Mesenchymal stem cell (in vitro differentiated cells and primary cell): ENCODE data around the gene MT4.

ENCODE experiments used
- DNase-seq: peaks from one replicate; pipeline ENCODE4 v3.0.0-alpha.2; 2013
- H2AFZ ChIP-seq: one replicate; pipeline ENCODE4 v1.6.1; 2013; ENCODE audit warnings: low read depth, mild to moderate bottlenecking, control low read depth, inconsistent platforms, low read length, moderate library complexity
- H2AK5ac ChIP-seq: 2 replicates; pipeline ENCODE4 v1.6.1; 2013; ENCODE audit warnings: low read length, moderate library complexity, mild to moderate bottlenecking, inconsistent platforms; ENCODE audit not compliant: severe bottlenecking
- H2BK120ac ChIP-seq: one replicate; pipeline ENCODE4 v1.6.1; 2013; ENCODE audit warnings: low read depth, mild to moderate bottlenecking, inconsistent platforms, low read length, moderate library complexity
- H2BK12ac ChIP-seq, 2 experiments: one replicate each; pipeline ENCODE4 v1.6.1; 2013; ENCODE audit warnings: inconsistent platforms in 2 of 2, low read length in 2 of 2, mild to moderate bottlenecking in 2 of 2, moderate library complexity in 2 of 2, control low read depth in 1 of 2
- H2BK15ac ChIP-seq: one replicate; pipeline ENCODE4 v1.6.1; 2013; ENCODE audit warnings: mild to moderate bottlenecking, low read depth, inconsistent platforms; ENCODE audit not compliant: poor library complexity, severe bottlenecking
- H2BK5ac ChIP-seq: 2 replicates; pipeline ENCODE4 v1.6.1; 2013; ENCODE audit warnings: low read depth, mild to moderate bottlenecking, low read length, control low read depth, inconsistent platforms; ENCODE audit not compliant: poor library complexity, severe bottlenecking
- H3K14ac ChIP-seq, 2 experiments: one replicate each; pipeline ENCODE4 v1.6.1; 2013; ENCODE audit warnings: inconsistent platforms in 2 of 2, low read length in 2 of 2, control low read depth in 1 of 2, mild to moderate bottlenecking in 1 of 2, moderate library complexity in 1 of 2
- H3K18ac ChIP-seq, 2 experiments: one replicate each; pipeline ENCODE4 v1.6.1; 2013; ENCODE audit warnings: inconsistent platforms in 2 of 2, low read length in 2 of 2, control low read depth in 1 of 2, low read depth in 1 of 2, mild to moderate bottlenecking in 1 of 2
- H3K23ac ChIP-seq, 2 experiments: one replicate each; pipeline ENCODE4 v1.6.1; 2013; ENCODE audit warnings: inconsistent platforms in 2 of 2, low read length in 2 of 2, mild to moderate bottlenecking in 2 of 2, moderate library complexity in 2 of 2, control low read depth in 1 of 2
- H3K27ac ChIP-seq: 2 replicates; pipeline ENCODE4 v1.5.1; 2013; ENCODE audit warnings: mild to moderate bottlenecking, moderate library complexity, low read length, control low read depth, inconsistent platforms; ENCODE audit not compliant: poor library complexity, severe bottlenecking
- H3K27me3 ChIP-seq, 2 experiments: 2 replicates each; pipeline versions ENCODE4 v1.6.1 to v1.7.0; 2013; ENCODE audit warnings: low read length in 2 of 2, mild to moderate bottlenecking in 2 of 2, moderate library complexity in 2 of 2, control low read depth in 1 of 2, inconsistent platforms in 1 of 2; ENCODE audit not compliant: control insufficient read depth in 1 of 2, insufficient read depth in 1 of 2
- H3K36me3 ChIP-seq, 2 experiments: 2 replicates each; pipeline versions ENCODE4 v1.6.1 to v1.7.0; 2013; ENCODE audit warnings: low read length in 2 of 2, control low read depth in 1 of 2, inconsistent platforms in 1 of 2, low read depth in 1 of 2, mild to moderate bottlenecking in 1 of 2; ENCODE audit not compliant: insufficient read depth in 2 of 2, control insufficient read depth in 1 of 2
- H3K4ac ChIP-seq, 2 experiments: one replicate each; pipeline ENCODE4 v1.6.1; 2013; ENCODE audit warnings: inconsistent platforms in 2 of 2, low read length in 2 of 2, mild to moderate bottlenecking in 2 of 2, moderate library complexity in 2 of 2, control low read depth in 1 of 2, low read depth in 1 of 2
- H3K4me1 ChIP-seq: 2 replicates; pipeline ENCODE4 v1.6.1; 2013; ENCODE audit warnings: low read depth, low read length, control low read depth; ENCODE audit not compliant: control insufficient read depth, insufficient read depth
- H3K4me2 ChIP-seq: 2 replicates; pipeline ENCODE4 v1.6.1; 2013; ENCODE audit warnings: low read length, mild to moderate bottlenecking, inconsistent platforms; ENCODE audit not compliant: poor library complexity, severe bottlenecking
- H3K4me3 ChIP-seq, 2 experiments: 2 replicates each; pipeline versions ENCODE4 v1.5.1 to v1.7.0; 2013; ENCODE audit warnings: low read length in 2 of 2, mild to moderate bottlenecking in 2 of 2, control low read depth in 1 of 2, low read depth in 1 of 2; ENCODE audit not compliant: insufficient read depth in 1 of 2
- H3K79me1 ChIP-seq: replicated peaks from 2 replicates; pipeline ENCODE4 v1.6.1; 2013; ENCODE audit warnings: mild to moderate bottlenecking, control low read depth, low read length, inconsistent platforms; ENCODE audit not compliant: poor library complexity, severe bottlenecking
- H3K9ac ChIP-seq: 2 replicates; pipeline ENCODE4 v1.7.0; 2013; ENCODE audit warnings: mild to moderate bottlenecking, low read length, moderate library complexity
- H3K9me3 ChIP-seq: 2 replicates; pipeline ENCODE4 v1.7.0; 2013; ENCODE audit warnings: mild to moderate bottlenecking, low read length; ENCODE audit not compliant: control insufficient read depth
- H4K8ac ChIP-seq: one replicate; pipeline ENCODE4 v1.6.1; 2013; ENCODE audit warnings: inconsistent platforms, mild to moderate bottlenecking, low read length, moderate library complexity
- H4K91ac ChIP-seq: one replicate; pipeline ENCODE4 v1.6.1; 2013; ENCODE audit warnings: mild to moderate bottlenecking, low read length, inconsistent platforms
- WGBS: methylation state at CpG from one replicate; pipeline ENCODE4 v1.1.7; 2013; ENCODE audit warnings: mixed read lengths; 5-methylcytosine and 5-hydroxymethylcytosine counted together

The MT4 gene

DNA sequence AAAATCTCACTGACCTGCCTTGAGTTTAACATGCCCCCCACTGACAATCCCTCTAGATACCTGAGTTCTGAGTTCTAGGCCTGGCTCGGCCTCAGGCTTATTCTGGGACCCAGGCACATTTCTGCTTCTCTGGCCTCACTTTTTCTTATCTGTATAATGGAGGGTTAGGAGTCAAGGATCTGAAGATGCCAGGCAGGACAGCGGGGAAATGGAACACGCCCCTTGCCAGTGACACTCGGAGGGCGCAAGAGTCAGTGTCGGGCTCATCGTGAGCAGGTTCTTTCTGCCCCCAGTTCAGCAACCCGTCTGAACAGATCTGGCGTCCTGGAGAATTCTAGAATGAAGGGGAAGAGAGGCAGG lies 23.9 kb downstream of the MT4 start:
- Histone ChIP-seq H3K27me3 (peaks cover 71 to 75% of the 10 kb centered on the region in 2 experiments), H3K9me3 (no peaks in the 10 kb centered on the region), H2BK15ac (no peak overlapping the region), H2BK5ac (no peak overlapping the region), H3K36me3 (no peaks in the 10 kb centered on the region), H3K9ac (no peak overlapping the region), H2AFZ (no peak overlapping the region), H3K14ac (no peak overlapping the region), H3K27ac (no peak overlapping the region), H3K79me1 (no peaks in the 10 kb centered on the region), H2BK12ac (no peak overlapping the region), H2BK120ac (no peak overlapping the region), H3K18ac (no peak overlapping the region), H3K4me1 (peaks cover 10% of the 10 kb centered on the region), H4K91ac (no peak overlapping the region), H4K8ac (no peak overlapping the region), H3K4ac (no peak overlapping the region), H3K23ac (no peak overlapping the region), H3K4me3 (peak overlapping the region in 1 of 2 experiments; percentile 70), H2AK5ac (no peak overlapping the region), H3K4me2 (peak overlapping the region; percentile 63)
- WGBS, result 67% methylated on average over 9 of the region's 9 CpGs
- no peak for DNase-seq

- H3K9me3 ChIP-seq, result no peaks in the 10 kb centered on the region
- no peaks in the 10 kb centered on the region for H3K79me1 ChIP-seq
- H3K14ac ChIP-seq, result no peak within 1 kb of the TSS
- H3K4me2 ChIP-seq, result peak within 1 kb of the TSS; percentile 63
- no peak within 1 kb of the TSS for H4K91ac ChIP-seq
- no peak within 1 kb of the TSS for H2BK15ac ChIP-seq
- WGBS, result 11% methylated on average over 76 of the region's 87 CpGs
- no peak within 1 kb of the TSS for H3K23ac ChIP-seq
- H3K27me3 ChIP-seq, result peaks cover 66 to 75% of the 10 kb centered on the region in 2 experiments
- no peak within 1 kb of the TSS for H2BK5ac ChIP-seq
- H4K8ac ChIP-seq, result no peak within 1 kb of the TSS
- no peak for DNase-seq
- no peak within 1 kb of the TSS for H2BK120ac ChIP-seq
- no peak within 1 kb of the TSS for H3K27ac ChIP-seq
- H2BK12ac ChIP-seq, result no peak within 1 kb of the TSS
- no peak within 1 kb of the TSS for H3K4ac ChIP-seq
- no peak within 1 kb of the TSS for H3K18ac ChIP-seq
- no peaks in the 10 kb centered on the region for H3K36me3 ChIP-seq
- H3K4me3 ChIP-seq, result peak within 1 kb of the TSS; percentile 47 to 70
- no peak within 1 kb of the TSS for H3K9ac ChIP-seq
- peaks cover 10% of the 10 kb centered on the region for H3K4me1 ChIP-seq
- H2AK5ac ChIP-seq, result no peak within 1 kb of the TSS
- no peak within 1 kb of the TSS for H2AFZ ChIP-seq
These were observed 24.5 kb downstream of the MT4 start, which contains the start of gene MT3 for GRCh38 chr16:56589141-56590039. MT3 (plus strand) TSS chr16:56589528; CDS start chr16:56589591, 63 bp downstream.

DNA sequence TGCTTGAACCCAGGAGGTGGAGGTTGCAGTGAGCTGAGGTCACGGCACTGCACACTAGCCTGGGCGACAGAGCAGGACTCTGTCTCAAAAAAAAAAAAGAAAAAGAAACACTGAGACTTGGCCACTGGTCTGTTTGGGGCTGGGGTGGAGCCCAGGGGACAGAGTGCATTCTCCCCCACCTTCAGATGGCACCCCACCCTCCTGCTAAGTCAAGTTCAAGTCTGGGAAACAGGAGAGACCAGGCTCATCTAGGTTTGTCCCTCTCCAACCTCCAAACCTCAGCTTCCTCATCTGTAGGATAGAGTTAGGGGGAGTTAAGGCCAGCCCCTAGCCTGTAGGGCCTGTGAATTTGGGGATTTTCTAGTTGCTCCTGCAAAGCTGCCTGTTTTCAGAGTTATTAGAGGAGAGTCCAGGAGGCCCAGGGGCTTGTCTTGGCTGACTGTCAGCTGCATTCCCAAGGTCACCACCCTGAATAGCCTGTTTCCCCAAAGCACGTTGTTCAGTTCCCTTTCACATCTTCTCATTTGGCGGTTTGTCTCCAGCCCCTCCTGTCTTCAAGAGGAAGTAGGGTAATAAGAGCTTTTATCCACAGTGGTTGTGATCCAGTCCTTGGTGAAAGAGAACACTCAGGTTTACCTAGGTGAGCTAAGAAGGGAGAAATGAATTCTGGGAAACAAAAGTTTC lies 26.6 kb downstream of the MT4 start:
- H2BK5ac ChIP-seq, result no peak overlapping the region
- peaks cover 10% of the 10 kb centered on the region for H3K4me1 ChIP-seq
- H3K9me3 ChIP-seq, result no peaks in the 10 kb centered on the region
- no peak for DNase-seq
- H2BK15ac ChIP-seq, result no peak overlapping the region
- no peak overlapping the region for H3K9ac ChIP-seq
- H4K91ac ChIP-seq, result no peak overlapping the region
- no peak overlapping the region for H3K23ac ChIP-seq
- H4K8ac ChIP-seq, result no peak overlapping the region
- no peaks in the 10 kb centered on the region for H3K36me3 ChIP-seq
- H2AFZ ChIP-seq, result no peak overlapping the region
- H3K14ac ChIP-seq, result no peak overlapping the region
- no peak overlapping the region for H2AK5ac ChIP-seq
- peaks cover 47 to 58% of the 10 kb centered on the region in 2 experiments for H3K27me3 ChIP-seq
- H3K4me3 ChIP-seq, result no peak overlapping the region
- no peak overlapping the region for H3K4ac ChIP-seq
- 83% methylated on average over 3 of the region's 4 CpGs for WGBS
- H3K79me1 ChIP-seq, result no peaks in the 10 kb centered on the region
- H2BK12ac ChIP-seq, result no peak overlapping the region
- H3K27ac ChIP-seq, result no peak overlapping the region
- no peak overlapping the region for H2BK120ac ChIP-seq
- H3K18ac ChIP-seq, result no peak overlapping the region
- H3K4me2 ChIP-seq, result no peak overlapping the region

DNA sequence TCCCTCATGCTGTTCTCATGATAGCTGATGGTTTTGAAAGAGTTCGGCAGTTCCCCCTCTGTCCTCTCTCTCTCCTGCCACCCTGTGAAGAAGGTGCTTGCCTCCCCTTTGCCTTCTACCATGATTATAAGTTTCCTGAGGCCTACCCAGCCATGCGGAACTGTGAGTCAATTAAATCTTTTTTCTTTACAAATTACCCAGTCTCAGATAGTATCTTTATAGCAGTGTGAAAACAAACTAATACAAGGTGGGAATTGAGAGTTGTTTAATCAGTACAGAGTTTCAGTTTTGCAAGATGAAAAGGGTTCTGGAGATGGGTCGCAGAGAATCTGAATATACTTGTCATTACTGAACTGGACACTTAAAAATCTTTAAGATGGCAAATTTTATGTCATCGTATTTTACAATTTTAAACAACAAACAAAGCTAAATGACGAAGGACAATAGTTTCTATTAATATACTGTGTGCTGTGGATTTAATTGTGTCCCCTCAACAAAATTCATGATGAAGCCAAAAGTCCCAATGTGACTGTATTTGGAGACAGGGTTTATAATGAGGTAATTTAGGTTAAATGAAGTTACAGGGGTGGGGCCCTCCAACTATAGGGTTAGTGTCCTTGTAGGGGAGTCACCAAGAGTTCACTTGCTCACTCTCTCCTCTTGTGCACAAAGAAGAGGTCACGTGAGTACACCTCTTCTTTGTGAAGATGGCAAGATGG lies 28.9 kb downstream of the MT4 start:
- Histone ChIP-seq H3K4me1 (peaks cover 10% of the 10 kb centered on the region), H4K8ac (no peak overlapping the region), H3K9me3 (peaks cover 3% of the 10 kb centered on the region), H2AFZ (no peak overlapping the region), H2BK120ac (no peak overlapping the region), H4K91ac (no peak overlapping the region), H3K18ac (no peak overlapping the region), H3K27ac (no peak overlapping the region), H3K36me3 (no peaks in the 10 kb centered on the region), H3K4ac (no peak overlapping the region), H3K14ac (no peak overlapping the region), H2BK12ac (no peak overlapping the region), H3K23ac (no peak overlapping the region), H3K9ac (no peak overlapping the region), H3K4me2 (no peak overlapping the region), H3K4me3 (no peak overlapping the region), H2AK5ac (no peak overlapping the region), H2BK5ac (no peak overlapping the region), H3K79me1 (no peaks in the 10 kb centered on the region), H3K27me3 (peaks cover 31 to 35% of the 10 kb centered on the region in 2 experiments), H2BK15ac (no peak overlapping the region)
- DNase-seq, result no peak
- 97% methylated on average over 3 of the region's 6 CpGs for WGBS
